ENCODE measurements around the gene ATR.

DNA sequence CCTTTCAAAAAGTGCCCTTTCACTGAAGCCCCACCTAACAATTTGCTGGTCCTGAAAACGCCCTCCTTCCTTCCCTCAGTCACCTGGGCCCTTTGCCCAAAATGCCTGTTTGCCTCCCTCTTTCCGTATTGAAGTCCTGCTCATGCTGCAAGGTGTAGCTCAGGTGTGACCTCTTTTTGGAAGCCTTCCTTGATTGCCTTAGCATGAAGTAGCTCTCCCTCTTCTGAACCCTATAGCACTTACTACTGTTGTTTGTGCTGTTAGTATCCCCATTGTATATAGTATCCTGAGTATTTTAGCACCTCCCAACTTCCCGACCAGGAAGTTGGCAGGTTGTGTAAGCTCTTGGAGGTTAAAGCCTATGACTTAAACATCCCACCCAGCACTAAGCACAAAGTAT is 19.4 kb upstream of the ATR start:
- TF ChIP-seq, protein P1, sequence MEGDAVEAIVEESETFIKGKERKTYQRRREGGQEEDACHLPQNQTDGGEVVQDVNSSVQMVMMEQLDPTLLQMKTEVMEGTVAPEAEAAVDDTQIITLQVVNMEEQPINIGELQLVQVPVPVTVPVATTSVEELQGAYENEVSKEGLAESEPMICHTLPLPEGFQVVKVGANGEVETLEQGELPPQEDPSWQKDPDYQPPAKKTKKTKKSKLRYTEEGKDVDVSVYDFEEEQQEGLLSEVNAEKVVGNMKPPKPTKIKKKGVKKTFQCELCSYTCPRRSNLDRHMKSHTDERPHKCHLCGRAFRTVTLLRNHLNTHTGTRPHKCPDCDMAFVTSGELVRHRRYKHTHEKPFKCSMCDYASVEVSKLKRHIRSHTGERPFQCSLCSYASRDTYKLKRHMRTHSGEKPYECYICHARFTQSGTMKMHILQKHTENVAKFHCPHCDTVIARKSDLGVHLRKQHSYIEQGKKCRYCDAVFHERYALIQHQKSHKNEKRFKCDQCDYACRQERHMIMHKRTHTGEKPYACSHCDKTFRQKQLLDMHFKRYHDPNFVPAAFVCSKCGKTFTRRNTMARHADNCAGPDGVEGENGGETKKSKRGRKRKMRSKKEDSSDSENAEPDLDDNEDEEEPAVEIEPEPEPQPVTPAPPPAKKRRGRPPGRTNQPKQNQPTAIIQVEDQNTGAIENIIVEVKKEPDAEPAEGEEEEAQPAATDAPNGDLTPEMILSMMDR (IDR thresholded peaks at IDR 0.05): no peak
- TF ChIP-seq POLR2A (IDR thresholded peaks at IDR 0.05) (no peak), EP300 (IDR thresholded peaks at IDR 0.05) (no peak), POLR2AphosphoS5 (IDR thresholded peaks at IDR 0.05) (no peak)
